ENCODE results near the gene UBN1.

The UBN1 gene

GRCh38 chr16:4846901-4847773 lies at the start of gene UBN1, which contains the start of gene GLYR1:
Gene UBN1, plus strand, starts transcription at chr16:4847481. Its CDS starts 5,437 bp downstream, at chr16:4852918.
Gene GLYR1, minus strand, starts transcription at chr16:4847288. Its CDS starts 23 bp downstream, at chr16:4847265.
- peaks cover 14% of the 10 kb centered on the region for H3K36me3 ChIP-seq (ENCODE audit: control insufficient read depth, insufficient read depth, low read length)
- no peaks in the 10 kb centered on the region for H3K9me3 ChIP-seq (ENCODE audit: control insufficient read depth, low read length)
- no peaks in the 10 kb centered on the region for H3K27me3 ChIP-seq (ENCODE audit: control insufficient read depth, insufficient read depth, low read length)
- peak within 1 kb of the TSS; percentile 87 for H3K9ac ChIP-seq (ENCODE audit: low read length)
- H3K4me3 ChIP-seq (ENCODE audit: low read length) = peak within 1 kb of the TSS; percentile 57
- H3K4me1 ChIP-seq (ENCODE audit: control insufficient read depth, insufficient read depth, low read length) = peaks cover 43% of the 10 kb centered on the region

GRCh38 chr16:4797805-4798252 lies 49.5 kb upstream of the UBN1 start:
- H3K4me3 ChIP-seq (ENCODE audit: low read length) = no peak overlapping the region
- H3K27me3 ChIP-seq (ENCODE audit: control insufficient read depth, insufficient read depth, low read length) = no peaks in the 10 kb centered on the region
- peaks cover 31% of the 10 kb centered on the region for H3K4me1 ChIP-seq (ENCODE audit: control insufficient read depth, insufficient read depth, low read length)
- H3K9me3 ChIP-seq (ENCODE audit: control insufficient read depth, low read length) = no peaks in the 10 kb centered on the region
- H3K9ac ChIP-seq (ENCODE audit: low read length) = no peak overlapping the region
- no peaks in the 10 kb centered on the region for H3K36me3 ChIP-seq (ENCODE audit: control insufficient read depth, insufficient read depth, low read length)

- Histone ChIP-seq H3K4me1 (ENCODE audit: control insufficient read depth, insufficient read depth, low read length) (peaks cover 31% of the 10 kb centered on the region), H3K4me3 (ENCODE audit: low read length) (no peak overlapping the region), H3K36me3 (ENCODE audit: control insufficient read depth, insufficient read depth, low read length) (no peaks in the 10 kb centered on the region), H3K27me3 (ENCODE audit: control insufficient read depth, insufficient read depth, low read length) (no peaks in the 10 kb centered on the region), H3K9me3 (ENCODE audit: control insufficient read depth, low read length) (no peaks in the 10 kb centered on the region), H3K9ac (ENCODE audit: low read length) (no peak overlapping the region)
These were observed 48.8 kb upstream of the UBN1 start for GRCh38 chr16:4798456-4798855.

GRCh38 chr16:4799171-4799855 lies 48.0 kb upstream of the UBN1 start:
- peaks cover 31% of the 10 kb centered on the region for H3K4me1 ChIP-seq (ENCODE audit: control insufficient read depth, insufficient read depth, low read length)
- H3K36me3 ChIP-seq (ENCODE audit: control insufficient read depth, insufficient read depth, low read length) = no peaks in the 10 kb centered on the region
- H3K27me3 ChIP-seq (ENCODE audit: control insufficient read depth, insufficient read depth, low read length) = no peaks in the 10 kb centered on the region
- H3K9me3 ChIP-seq (ENCODE audit: control insufficient read depth, low read length) = no peaks in the 10 kb centered on the region
- no peak overlapping the region for H3K4me3 ChIP-seq (ENCODE audit: low read length)
- H3K9ac ChIP-seq (ENCODE audit: low read length) = no peak overlapping the region

GRCh38 chr16:4800290-4801041 lies 46.8 kb upstream of the UBN1 start:
- H3K36me3 ChIP-seq (ENCODE audit: control insufficient read depth, insufficient read depth, low read length) = no peaks in the 10 kb centered on the region
- H3K4me1 ChIP-seq (ENCODE audit: control insufficient read depth, insufficient read depth, low read length) = peaks cover 31% of the 10 kb centered on the region
- peak overlapping the region; percentile 65 for H3K9ac ChIP-seq (ENCODE audit: low read length)
- no peaks in the 10 kb centered on the region for H3K27me3 ChIP-seq (ENCODE audit: control insufficient read depth, insufficient read depth, low read length)
- no peaks in the 10 kb centered on the region for H3K9me3 ChIP-seq (ENCODE audit: control insufficient read depth, low read length)
- no peak overlapping the region for H3K4me3 ChIP-seq (ENCODE audit: low read length)

- H3K4me1 ChIP-seq (ENCODE audit: control insufficient read depth, insufficient read depth, low read length) = peaks cover 31% of the 10 kb centered on the region
- H3K36me3 ChIP-seq (ENCODE audit: control insufficient read depth, insufficient read depth, low read length) = no peaks in the 10 kb centered on the region
- H3K27me3 ChIP-seq (ENCODE audit: control insufficient read depth, insufficient read depth, low read length) = no peaks in the 10 kb centered on the region
- H3K4me3 ChIP-seq (ENCODE audit: low read length) = peak overlapping the region; percentile 5
- peak overlapping the region; percentile 65 for H3K9ac ChIP-seq (ENCODE audit: low read length)
- H3K9me3 ChIP-seq (ENCODE audit: control insufficient read depth, low read length) = no peaks in the 10 kb centered on the region
These were observed 46.0 kb upstream of the UBN1 start for GRCh38 chr16:4801051-4801961.

GRCh38 chr16:4801962-4802658 lies 45.2 kb upstream of the UBN1 start, which contains the start of gene ROGDI:
Gene ROGDI, minus strand, starts transcription at chr16:4802633. Its CDS starts 62 bp downstream, at chr16:4802571.
- Histone ChIP-seq H3K9me3 (ENCODE audit: control insufficient read depth, low read length) (no peaks in the 10 kb centered on the region), H3K27me3 (ENCODE audit: control insufficient read depth, insufficient read depth, low read length) (no peaks in the 10 kb centered on the region), H3K4me1 (ENCODE audit: control insufficient read depth, insufficient read depth, low read length) (peaks cover 25% of the 10 kb centered on the region), H3K4me3 (ENCODE audit: low read length) (peak within 1 kb of the TSS; percentile 60), H3K36me3 (ENCODE audit: control insufficient read depth, insufficient read depth, low read length) (no peaks in the 10 kb centered on the region), H3K9ac (ENCODE audit: low read length) (peak within 1 kb of the TSS; percentile 70)

GRCh38 chr16:4802659-4803287 lies 44.5 kb upstream of the UBN1 start:
- H3K27me3 ChIP-seq (ENCODE audit: control insufficient read depth, insufficient read depth, low read length) = no peaks in the 10 kb centered on the region
- peak overlapping the region; percentile 60 for H3K4me3 ChIP-seq (ENCODE audit: low read length)
- H3K9ac ChIP-seq (ENCODE audit: low read length) = peak overlapping the region; percentile 70
- no peaks in the 10 kb centered on the region for H3K9me3 ChIP-seq (ENCODE audit: control insufficient read depth, low read length)
- H3K4me1 ChIP-seq (ENCODE audit: control insufficient read depth, insufficient read depth, low read length) = peaks cover 24% of the 10 kb centered on the region
- H3K36me3 ChIP-seq (ENCODE audit: control insufficient read depth, insufficient read depth, low read length) = no peaks in the 10 kb centered on the region

- peak overlapping the region; percentile 70 for H3K9ac ChIP-seq (ENCODE audit: low read length)
- H3K27me3 ChIP-seq (ENCODE audit: control insufficient read depth, insufficient read depth, low read length) = no peaks in the 10 kb centered on the region
- no peaks in the 10 kb centered on the region for H3K9me3 ChIP-seq (ENCODE audit: control insufficient read depth, low read length)
- no peaks in the 10 kb centered on the region for H3K36me3 ChIP-seq (ENCODE audit: control insufficient read depth, insufficient read depth, low read length)
- peak overlapping the region; percentile 60 for H3K4me3 ChIP-seq (ENCODE audit: low read length)
- peaks cover 24% of the 10 kb centered on the region for H3K4me1 ChIP-seq (ENCODE audit: control insufficient read depth, insufficient read depth, low read length)
These were observed 43.9 kb upstream of the UBN1 start for GRCh38 chr16:4803401-4803844.
